GM12875 (cell line): ENCODE results near the gene RBMS1.

Source experiments
- H3K4me3 ChIP-seq: one replicate; pipeline ENCODE4 v1.5.1; 2011; ENCODE audit warnings: low read depth, low read length, control low read depth
- CTCF ChIP-seq: IDR thresholded peaks from 2 replicates; pipeline ENCODE4 v1.5.1; 2011; ENCODE audit warnings: low read depth, mild to moderate bottlenecking, control low read depth, inconsistent platforms, low read length, moderate library complexity, borderline replicate concordance; ENCODE audit not compliant: insufficient read depth

Gene RBMS1

DNA sequence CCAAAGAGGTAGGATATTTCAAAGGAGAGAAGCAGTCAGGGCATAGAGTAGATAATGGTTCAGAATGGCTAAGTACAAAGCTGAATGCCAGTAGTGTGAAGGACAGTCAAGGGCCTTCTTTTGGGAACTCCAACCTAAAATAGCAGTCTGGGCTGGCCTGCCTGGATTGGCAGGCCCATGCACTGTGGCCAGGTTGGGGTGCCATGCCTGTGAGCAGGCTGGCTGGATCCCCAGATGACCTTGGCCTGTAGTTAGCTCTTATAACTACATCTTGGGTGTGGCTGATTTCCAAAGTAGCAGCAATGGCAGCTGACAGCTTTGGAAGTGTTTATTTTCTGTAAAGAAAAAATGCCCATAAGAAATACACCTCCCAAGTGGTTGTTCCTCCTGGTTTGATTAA is 242.0 kb downstream of the RBMS1 start:
- no peak overlapping the region for H3K4me3 ChIP-seq
- TF ChIP-seq CTCF = no peak

- no peak for TF ChIP-seq CTCF
- no peak overlapping the region for H3K4me3 ChIP-seq
These were observed 243.7 kb downstream of the RBMS1 start for GRCh38 chr2:160249876-160250275.

GRCh38 chr2:160247296-160248035 is 246.1 kb downstream of the RBMS1 start:
- no peak overlapping the region for H3K4me3 ChIP-seq
- TF ChIP-seq CTCF = no peak

DNA sequence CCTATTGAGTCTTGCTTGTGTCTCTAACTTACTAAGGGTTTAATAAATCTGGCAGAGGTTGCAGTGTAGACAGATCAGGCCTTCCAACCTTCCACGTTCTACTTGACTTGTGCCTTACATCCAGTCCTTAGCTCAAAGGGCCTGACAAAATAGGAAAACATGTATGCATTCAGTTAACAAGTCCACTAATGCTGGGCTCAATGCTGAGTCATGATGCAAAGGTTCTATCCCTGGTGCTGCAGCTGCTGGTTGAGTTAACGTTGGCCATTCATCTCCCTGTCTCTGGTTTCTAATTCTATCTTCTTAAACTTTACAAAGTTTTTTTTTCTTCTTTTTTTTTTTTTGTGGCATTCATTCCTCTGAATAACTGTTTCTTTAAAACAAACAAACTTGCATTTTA is 247.3 kb downstream of the RBMS1 start:
- TF ChIP-seq CTCF = no peak
- H3K4me3 ChIP-seq = no peak overlapping the region

DNA sequence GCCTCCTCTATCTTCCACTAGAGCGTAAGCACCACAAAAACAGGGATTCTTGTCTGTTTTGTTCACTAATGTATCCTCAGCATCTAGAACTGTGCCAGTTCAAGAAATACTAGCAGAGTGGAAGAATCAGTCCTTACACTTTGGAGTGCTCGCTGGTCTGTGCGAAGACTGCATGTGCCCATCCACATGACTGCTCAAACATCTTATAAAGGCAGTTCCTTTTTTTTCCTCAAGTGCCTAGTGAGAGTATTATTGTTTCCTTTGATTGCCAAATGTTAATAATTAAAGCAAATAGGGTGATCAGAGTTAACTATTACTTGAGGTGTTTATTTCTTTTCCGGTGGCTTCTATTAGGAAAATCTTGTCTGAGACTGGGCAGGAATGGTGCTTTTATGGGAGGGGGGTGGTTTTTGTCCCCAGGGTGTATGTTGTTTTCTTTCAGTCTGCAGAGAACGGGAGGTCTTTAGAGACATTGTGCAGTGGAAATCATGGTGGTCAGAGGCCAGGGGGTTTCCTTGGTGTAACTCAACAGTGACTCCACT is 247.9 kb downstream of the RBMS1 start:
- TF ChIP-seq CTCF = no peak
- no peak overlapping the region for H3K4me3 ChIP-seq

- H3K4me3 ChIP-seq = no peak overlapping the region
- no peak for TF ChIP-seq CTCF
These were observed 250.6 kb downstream of the RBMS1 start for GRCh38 chr2:160242893-160243564.
